NCI-H774 (cell line): ENCODE results near the gene TBP.

Source experiments
- DNase-seq: peaks from one replicate; lab custom pipeline; 2025; lab: John Stamatoyannopoulos, UW

Gene TBP

GRCh38 chr6:170535004-170535403 lies 19.2 kb upstream of the TBP start:
- no peak for DNase-seq

- no peak for DNase-seq
These were observed 17.5 kb upstream of the TBP start for GRCh38 chr6:170536671-170537070.

GRCh38 chr6:170537329-170537728 lies 16.8 kb upstream of the TBP start:
- no peak for DNase-seq

- DNase-seq, result no peak
These were observed 12.0 kb upstream of the TBP start for GRCh38 chr6:170542031-170542719.

- peak; percentile 92 for DNase-seq
These were observed 8.8 kb upstream of the TBP start for GRCh38 chr6:170545405-170545804.

GRCh38 chr6:170552765-170553533 lies 1.2 kb upstream of the TBP start, which contains the start of gene PSMB1:
TSS of gene PSMB1 (minus strand) at chr6:170553307. CDS start at chr6:170553242, 65 bp downstream.
- peak; percentile 99 for DNase-seq

GRCh38 chr6:170553534-170554012 lies 596 bp upstream of the TBP start:
- DNase-seq, result peak; percentile 89

GRCh38 chr6:170554796-170555137 lies 598 bp downstream of the TBP start:
- DNase-seq, result no peak

- no peak for DNase-seq
These were observed 1.1 kb downstream of the TBP start for GRCh38 chr6:170555305-170555704.

- DNase-seq, result no peak
These were observed 7.4 kb downstream of the TBP start for GRCh38 chr6:170561555-170561954.

- no peak for DNase-seq
These were observed 10.9 kb downstream of the TBP start for GRCh38 chr6:170564936-170565530.

GRCh38 chr6:170572704-170573466 lies 18.7 kb downstream of the TBP start:
- DNase-seq, result no peak

- no peak for DNase-seq
These were observed 21.1 kb downstream of the TBP start for GRCh38 chr6:170575250-170575649.

GRCh38 chr6:170578909-170579308 lies 24.7 kb downstream of the TBP start:
- no peak for DNase-seq

- DNase-seq, result no peak
These were observed 29.6 kb downstream of the TBP start for GRCh38 chr6:170583756-170584180.

- DNase-seq, result peak; percentile 98
These were observed 30.2 kb downstream of the TBP start, which contains the start of gene PDCD2 for GRCh38 chr6:170584181-170584953. TSS of gene PDCD2 (minus strand) at chr6:170584637. CDS start at chr6:170584581, 56 bp downstream.

- no peak for DNase-seq
These were observed 30.9 kb downstream of the TBP start for GRCh38 chr6:170584954-170585498.

GRCh38 chr6:170590725-170591124 lies 36.6 kb downstream of the TBP start:
- no peak for DNase-seq

- no peak for DNase-seq
These were observed 42.3 kb downstream of the TBP start for GRCh38 chr6:170596426-170596825.

GRCh38 chr6:170597278-170597677 lies 43.1 kb downstream of the TBP start:
- DNase-seq, result no peak
